Smooth muscle cell (in vitro differentiated cells): ENCODE measurements around the gene TERT. TPM values are rescaled to one million over a fixed set of nuclear protein-coding genes. Genes with fewer than 3 reads are reported as not detected.

ENCODE experiments used
- DNase-seq: peaks from one replicate; lab custom pipeline; 2025; ENCODE audit not compliant: unreplicated experiment; lab: John Stamatoyannopoulos, UW
- H2AFZ ChIP-seq: fragments of 200-600 bp; sonication (generic); 2 replicates; pipeline ENCODE4 v1.6.0; 2016; ENCODE audit warnings: antibody characterized with exemption, low read depth, mild to moderate bottlenecking
- H3F3A ChIP-seq: fragments of 200-600 bp; sonication (generic); 2 replicates; pipeline ENCODE4 v1.6.0; 2017; ENCODE audit warnings: antibody characterized with exemption, low read depth
- H3K27ac ChIP-seq: fragments of 200-600 bp; sonication (generic); 2 replicates; pipeline ENCODE4 v1.5.1; 2016; ENCODE audit warnings: low read depth, mild to moderate bottlenecking
- H3K27me3 ChIP-seq: fragments of 200-600 bp; sonication (generic); 2 replicates; pipeline ENCODE4 v1.6.1; 2016; ENCODE audit warnings: low read depth, mild to moderate bottlenecking
- H3K36me3 ChIP-seq: fragments of 200-600 bp; sonication (generic); 2 replicates; pipeline ENCODE4 v1.5.1; 2016; ENCODE audit warnings: low read depth
- H3K4me1 ChIP-seq: fragments of 200-600 bp; sonication (generic); 2 replicates; pipeline ENCODE4 v1.5.1; 2016; ENCODE audit warnings: low read depth
- H3K4me2 ChIP-seq: fragments of 200-600 bp; sonication (generic); 2 replicates; pipeline ENCODE4 v1.6.0; 2016; ENCODE audit warnings: mild to moderate bottlenecking
- H3K4me3 ChIP-seq: fragments of 200-600 bp; sonication (generic); 2 replicates; pipeline ENCODE4 v1.5.1; 2016; ENCODE audit warnings: mild to moderate bottlenecking
- H3K79me2 ChIP-seq: fragments of 200-600 bp; sonication (generic); 2 replicates; pipeline ENCODE4 v1.6.0; 2016; ENCODE audit warnings: low read depth, mild to moderate bottlenecking
- H3K9ac ChIP-seq: fragments of 200-600 bp; sonication (generic); 2 replicates; pipeline ENCODE4 v1.6.0; 2016; ENCODE audit warnings: low read depth
- H3K9me3 ChIP-seq: fragments of 200-600 bp; sonication (generic); replicated peaks from 2 replicates; pipeline ENCODE4 v1.5.1; 2016; ENCODE audit warnings: low read depth
- H4K20me1 ChIP-seq: fragments of 200-600 bp; sonication (generic); 2 replicates; pipeline ENCODE4 v1.6.0; 2016; ENCODE audit warnings: low read depth
- WGBS: methylation state at CpG from one replicate; pipeline ENCODE4 v1.1.7; 2016; ENCODE audit warnings: low lambda C conversion rate; 5-methylcytosine and 5-hydroxymethylcytosine counted together
- polyA plus RNA-seq: library from polyadenylated mRNA; unstranded; fragments of >200 nt; fragmentation: Nextera tagmentation; extraction: Ambion mirVana; gene quantifications from 2 replicates; pipeline ENCODE4 v1.2.1, GENCODE V29; 2016
- total RNA-seq: library from RNA; depleted of rRNA; stranded (reverse); fragments of >200 nt; gene quantifications from 2 replicates; pipeline ENCODE4 v1.2.3, GENCODE V29; 2014
- TF ChIP-seq, protein P1 (sequence below): fragments of 200-600 bp; sonication (generic); IDR thresholded peaks from 2 replicates; pipeline ENCODE4 v1.5.1; 2017; ENCODE audit warnings: borderline replicate concordance, mild to moderate bottlenecking, antibody characterized with exemption; ENCODE audit not compliant: insufficient read depth, poor library complexity, severe bottlenecking

The TERT gene
- total and polyA plus RNA-seq, 2 experiments from 2014 or later: not detected

DNA sequence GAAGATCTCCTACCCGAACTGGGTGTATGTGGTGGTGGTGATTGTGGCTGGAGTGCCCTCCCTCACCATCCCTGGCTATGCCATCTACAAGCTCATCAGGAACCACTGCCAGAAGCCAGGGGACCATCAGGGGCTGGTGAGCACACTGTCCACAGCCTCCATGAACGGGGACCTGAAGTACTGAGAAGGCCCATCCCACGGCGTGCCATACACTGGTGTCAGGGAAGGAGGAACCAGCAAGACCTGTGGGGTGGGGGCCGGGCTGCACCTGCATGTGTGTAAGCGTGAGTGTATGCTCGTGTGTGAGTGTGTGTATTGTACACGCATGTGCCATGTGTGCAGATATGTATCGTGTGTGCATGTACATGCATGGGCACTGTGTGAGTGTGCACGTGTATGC is 73.1 kb downstream of the TERT start:
- H3K27ac ChIP-seq: no peak overlapping the region
- no peaks in the 10 kb centered on the region for H3K79me2 ChIP-seq
- H2AFZ ChIP-seq: no peak overlapping the region
- H3K4me2 ChIP-seq: no peak overlapping the region
- DNase-seq: no peak
- no peak overlapping the region for H3K4me3 ChIP-seq
- H4K20me1 ChIP-seq: no peaks in the 10 kb centered on the region
- TF ChIP-seq, protein P1, sequence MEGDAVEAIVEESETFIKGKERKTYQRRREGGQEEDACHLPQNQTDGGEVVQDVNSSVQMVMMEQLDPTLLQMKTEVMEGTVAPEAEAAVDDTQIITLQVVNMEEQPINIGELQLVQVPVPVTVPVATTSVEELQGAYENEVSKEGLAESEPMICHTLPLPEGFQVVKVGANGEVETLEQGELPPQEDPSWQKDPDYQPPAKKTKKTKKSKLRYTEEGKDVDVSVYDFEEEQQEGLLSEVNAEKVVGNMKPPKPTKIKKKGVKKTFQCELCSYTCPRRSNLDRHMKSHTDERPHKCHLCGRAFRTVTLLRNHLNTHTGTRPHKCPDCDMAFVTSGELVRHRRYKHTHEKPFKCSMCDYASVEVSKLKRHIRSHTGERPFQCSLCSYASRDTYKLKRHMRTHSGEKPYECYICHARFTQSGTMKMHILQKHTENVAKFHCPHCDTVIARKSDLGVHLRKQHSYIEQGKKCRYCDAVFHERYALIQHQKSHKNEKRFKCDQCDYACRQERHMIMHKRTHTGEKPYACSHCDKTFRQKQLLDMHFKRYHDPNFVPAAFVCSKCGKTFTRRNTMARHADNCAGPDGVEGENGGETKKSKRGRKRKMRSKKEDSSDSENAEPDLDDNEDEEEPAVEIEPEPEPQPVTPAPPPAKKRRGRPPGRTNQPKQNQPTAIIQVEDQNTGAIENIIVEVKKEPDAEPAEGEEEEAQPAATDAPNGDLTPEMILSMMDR: no peak
- H3F3A ChIP-seq: no peaks in the 10 kb centered on the region
- H3K9ac ChIP-seq: no peak overlapping the region
- no peaks in the 10 kb centered on the region for H3K9me3 ChIP-seq
- WGBS: 91% methylated on average over 10 of the region's 10 CpGs
- H3K27me3 ChIP-seq: no peaks in the 10 kb centered on the region
- H3K36me3 ChIP-seq: no peaks in the 10 kb centered on the region
- H3K4me1 ChIP-seq: no peaks in the 10 kb centered on the region

DNA sequence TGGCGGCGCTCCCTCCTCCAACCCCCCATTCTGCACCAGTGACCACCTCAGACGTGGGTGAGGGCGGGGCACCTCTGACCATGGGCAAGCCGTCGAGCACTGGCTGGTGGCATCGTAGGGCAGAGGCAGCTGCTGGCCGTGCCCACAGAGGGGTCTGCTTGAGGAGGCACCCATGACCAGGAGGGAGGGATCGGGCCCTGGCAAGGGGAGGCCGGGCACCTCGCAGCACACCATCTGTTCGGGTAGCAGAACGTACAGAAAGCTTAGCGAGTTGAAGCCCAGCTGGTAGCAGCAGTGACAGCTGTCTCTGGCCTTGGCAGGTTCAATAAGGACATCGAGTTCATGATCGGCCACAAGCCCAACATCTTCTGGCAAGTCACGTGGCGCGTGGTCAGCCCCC is 74.0 kb downstream of the TERT start:
- H4K20me1 ChIP-seq: no peaks in the 10 kb centered on the region
- H3K4me1 ChIP-seq: no peaks in the 10 kb centered on the region
- H3K9ac ChIP-seq: no peak overlapping the region
- no peak overlapping the region for H2AFZ ChIP-seq
- no peak for DNase-seq
- H3K27me3 ChIP-seq: no peaks in the 10 kb centered on the region
- no peaks in the 10 kb centered on the region for H3F3A ChIP-seq
- H3K36me3 ChIP-seq: no peaks in the 10 kb centered on the region
- no peak overlapping the region for H3K27ac ChIP-seq
- H3K9me3 ChIP-seq: no peaks in the 10 kb centered on the region
- no peak overlapping the region for H3K4me2 ChIP-seq
- H3K4me3 ChIP-seq: no peak overlapping the region
- H3K79me2 ChIP-seq: no peaks in the 10 kb centered on the region
- 89% methylated on average over 19 of the region's 19 CpGs for WGBS
- TF ChIP-seq, protein P1: no peak

DNA sequence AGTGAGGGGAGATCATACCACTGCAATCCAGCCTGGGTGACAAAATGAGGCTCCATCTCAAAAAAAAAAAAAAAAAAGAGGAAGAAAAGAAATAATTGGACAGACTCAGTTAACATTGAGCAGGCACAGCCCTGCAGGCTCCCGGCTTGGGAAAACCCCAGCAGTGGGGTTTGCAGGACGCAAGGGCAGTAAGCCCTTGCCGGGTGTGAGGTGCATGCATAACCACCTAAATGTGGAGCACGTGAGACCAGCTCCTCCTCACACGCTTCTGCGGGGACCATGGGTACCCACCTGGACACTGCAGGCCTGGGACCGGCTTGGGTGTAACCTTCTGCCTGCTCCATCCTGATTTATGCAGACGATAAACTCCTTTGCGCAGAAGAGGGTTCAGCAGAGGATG is 74.5 kb downstream of the TERT start:
- H3K27ac ChIP-seq: no peak overlapping the region
- 87% methylated on average over 9 of the region's 9 CpGs for WGBS
- H3K4me1 ChIP-seq: no peaks in the 10 kb centered on the region
- H2AFZ ChIP-seq: no peak overlapping the region
- TF ChIP-seq, protein P1: no peak
- H3K27me3 ChIP-seq: no peaks in the 10 kb centered on the region
- H4K20me1 ChIP-seq: no peaks in the 10 kb centered on the region
- H3K9ac ChIP-seq: no peak overlapping the region
- no peaks in the 10 kb centered on the region for H3K79me2 ChIP-seq
- H3K4me3 ChIP-seq: no peak overlapping the region
- no peak for DNase-seq
- no peaks in the 10 kb centered on the region for H3F3A ChIP-seq
- H3K36me3 ChIP-seq: no peaks in the 10 kb centered on the region
- no peaks in the 10 kb centered on the region for H3K9me3 ChIP-seq
- H3K4me2 ChIP-seq: no peak overlapping the region

DNA sequence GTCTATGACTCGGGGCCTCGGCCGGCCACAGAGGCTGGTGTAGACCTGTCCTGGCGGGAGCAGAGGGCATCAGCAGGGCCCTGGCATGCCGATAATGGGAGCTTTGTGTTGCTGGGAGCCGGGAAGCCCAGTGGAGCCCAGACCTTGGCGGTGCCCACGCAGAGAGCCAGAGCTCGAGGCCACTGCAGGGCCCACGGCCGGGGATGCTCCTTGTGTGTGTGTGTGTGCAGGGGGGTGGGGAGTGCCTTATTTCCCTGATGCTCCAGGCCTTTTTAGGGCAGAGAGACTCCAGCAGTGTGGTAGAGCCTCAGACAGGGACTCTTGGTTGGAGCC is 75.1 kb downstream of the TERT start:
- no peak overlapping the region for H3K9ac ChIP-seq
- no peaks in the 10 kb centered on the region for H3K79me2 ChIP-seq
- no peak overlapping the region for H3K4me2 ChIP-seq
- no peak for DNase-seq
- no peaks in the 10 kb centered on the region for H3F3A ChIP-seq
- H3K36me3 ChIP-seq: no peaks in the 10 kb centered on the region
- H4K20me1 ChIP-seq: no peaks in the 10 kb centered on the region
- no peaks in the 10 kb centered on the region for H3K9me3 ChIP-seq
- no peak overlapping the region for H3K27ac ChIP-seq
- H3K4me1 ChIP-seq: no peaks in the 10 kb centered on the region
- WGBS: 98% methylated on average over 10 of the region's 11 CpGs
- H3K27me3 ChIP-seq: no peaks in the 10 kb centered on the region
- H3K4me3 ChIP-seq: no peak overlapping the region
- no peak overlapping the region for H2AFZ ChIP-seq
- TF ChIP-seq, protein P1: no peak
